HepG2 (cell line): ENCODE measurements around the gene PARP14. TPM values are rescaled to one million over a fixed set of nuclear protein-coding genes. Genes with fewer than 3 reads are reported as not detected.
A peak's percentile ranks its signal among the peaks of the same experiment; 100 is the strongest.

Source experiments
- DR1 ChIP-seq: sonication (generic); formaldehyde crosslinking; IDR thresholded peaks from 2 replicates; pipeline ENCODE4 v1.8.0; 2021; ENCODE audit warnings: mild to moderate bottlenecking, missing genetic modification reagents, inconsistent platforms
- HNRNPUL1 ChIP-seq: fragments of 200-400 bp; formaldehyde crosslinking; IDR thresholded peaks from 2 replicates; pipeline ENCODE4 v1.6.1; 2017; ENCODE audit warnings: low read depth, mild to moderate bottlenecking, low read length, moderate library complexity
- MEF2D ChIP-seq: sonication (generic); formaldehyde crosslinking; IDR thresholded peaks from 2 replicates; pipeline ENCODE4 v1.5.1; 2020; ENCODE audit warnings: mild to moderate bottlenecking, missing genetic modification reagents
- REPIN1 ChIP-seq: sonication (generic); formaldehyde crosslinking; IDR thresholded peaks from 2 replicates; pipeline ENCODE4 v1.8.0; 2022; ENCODE audit warnings: missing genetic modification reagents, low read depth, mild to moderate bottlenecking, borderline replicate concordance
- TCF12 ChIP-seq, 2 experiments: fragments of 450-650 bp in 1 of 2; sonication (generic) in 1 of 2; formaldehyde crosslinking in 1 of 2; IDR thresholded peaks; 2 replicates each; pipeline versions ENCODE4 v1.6.1 to v1.8.0; 2017 to 2022; ENCODE audit warnings: antibody characterized with exemption in 1 of 2, mild to moderate bottlenecking in 1 of 2, missing genetic modification reagents in 1 of 2, moderate library complexity in 1 of 2
- ZFAT ChIP-seq: sonication (generic); formaldehyde crosslinking; conservative IDR thresholded peaks from 2 replicates; pipeline ENCODE4 v1.8.1; 2023; ENCODE audit warnings: missing genetic modification reagents, inconsistent platforms
- ZNF138 ChIP-seq: sonication (generic); formaldehyde crosslinking; IDR thresholded peaks from 2 replicates; pipeline ENCODE4 v1.5.0; 2020; ENCODE audit warnings: mild to moderate bottlenecking, low read depth, missing genetic modification reagents
- ZNF234 ChIP-seq: sonication (generic); formaldehyde crosslinking; conservative IDR thresholded peaks from 2 replicates; pipeline ENCODE4 v1.5.1; 2020; ENCODE audit warnings: mild to moderate bottlenecking, missing genetic modification reagents
- ZNF329 ChIP-seq: sonication (generic); formaldehyde crosslinking; IDR thresholded peaks from 2 replicates; pipeline ENCODE4 v1.9.0; 2021; ENCODE audit warnings: low read depth, mild to moderate bottlenecking, missing genetic modification reagents
- ZNF782 ChIP-seq: sonication (generic); formaldehyde crosslinking; IDR thresholded peaks from 2 replicates; pipeline ENCODE4 v1.4.0; 2020; ENCODE audit warnings: missing genetic modification reagents, mild to moderate bottlenecking, borderline replicate concordance
- ZNF841 ChIP-seq: sonication (generic); formaldehyde crosslinking; IDR thresholded peaks from 2 replicates; pipeline ENCODE4 v1.8.1; 2023; ENCODE audit warnings: missing genetic modification reagents, borderline replicate concordance
- polyA plus RNA-seq, 8 experiments: library from polyadenylated mRNA; depleted of rRNA in 3 of 8; stranded (reverse) in 7 of 8; unstranded in 1 of 8; fragments of >200 nt; fragmentation: Illumina TruSeq in 4 of 8; extraction: Trizol in 4 of 8; gene quantifications; 2 replicates each; pipeline versions ENCODE4 v1.2.1 to v1.2.3, GENCODE V29; 2011 to 2016; ENCODE audit warnings: low read depth in 4 of 8, missing spikeins in 1 of 8, mixed read lengths in 1 of 8; ENCODE audit not compliant: insufficient read depth in 1 of 8
- total RNA-seq, 5 experiments: library from RNA; depleted of rRNA; stranded (reverse); fragments of >200 nt; fragmentation: Illumina TruSeq; extraction: Trizol; gene quantifications; 2 replicates each; pipeline ENCODE4 v1.2.3, GENCODE V29; 2016; ENCODE audit warnings: low read depth in 1 of 5
- TF ChIP-seq, protein P1 (sequence below): sonication (generic); formaldehyde crosslinking; IDR thresholded peaks from 2 replicates; pipeline ENCODE4 v1.5.1; 2020; ENCODE audit warnings: mild to moderate bottlenecking, missing genetic modification reagents, moderate library complexity
- TF ChIP-seq, protein P2 (sequence below): sonication (generic); formaldehyde crosslinking; IDR thresholded peaks from 2 replicates; pipeline ENCODE4 v1.4.0; 2020; ENCODE audit warnings: mild to moderate bottlenecking, low read depth, missing genetic modification reagents
- TF ChIP-seq, protein P3 (sequence below), 2 experiments: sonication (generic) in 1 of 2; formaldehyde crosslinking in 1 of 2; IDR thresholded peaks; 2 replicates each; pipeline versions ENCODE4 v1.5.1 to v1.6.1; 2011 to 2020; ENCODE audit warnings: borderline replicate concordance in 1 of 2, low read depth in 1 of 2, low read length in 1 of 2, mild to moderate bottlenecking in 1 of 2, missing genetic modification reagents in 1 of 2, moderate library complexity in 1 of 2
- TF ChIP-seq, protein P4 (sequence below): sonication (generic); formaldehyde crosslinking; IDR thresholded peaks from 2 replicates; pipeline ENCODE4 v1.9.0; 2021; ENCODE audit warnings: missing genetic modification reagents, borderline replicate concordance

Gene PARP14
- total and polyA plus RNA-seq, 2 of the 13 experiments (the other 11 are each of a cell fraction or from before 2014, with no cell fraction given), result 9.0 to 19.1 TPM

DNA sequence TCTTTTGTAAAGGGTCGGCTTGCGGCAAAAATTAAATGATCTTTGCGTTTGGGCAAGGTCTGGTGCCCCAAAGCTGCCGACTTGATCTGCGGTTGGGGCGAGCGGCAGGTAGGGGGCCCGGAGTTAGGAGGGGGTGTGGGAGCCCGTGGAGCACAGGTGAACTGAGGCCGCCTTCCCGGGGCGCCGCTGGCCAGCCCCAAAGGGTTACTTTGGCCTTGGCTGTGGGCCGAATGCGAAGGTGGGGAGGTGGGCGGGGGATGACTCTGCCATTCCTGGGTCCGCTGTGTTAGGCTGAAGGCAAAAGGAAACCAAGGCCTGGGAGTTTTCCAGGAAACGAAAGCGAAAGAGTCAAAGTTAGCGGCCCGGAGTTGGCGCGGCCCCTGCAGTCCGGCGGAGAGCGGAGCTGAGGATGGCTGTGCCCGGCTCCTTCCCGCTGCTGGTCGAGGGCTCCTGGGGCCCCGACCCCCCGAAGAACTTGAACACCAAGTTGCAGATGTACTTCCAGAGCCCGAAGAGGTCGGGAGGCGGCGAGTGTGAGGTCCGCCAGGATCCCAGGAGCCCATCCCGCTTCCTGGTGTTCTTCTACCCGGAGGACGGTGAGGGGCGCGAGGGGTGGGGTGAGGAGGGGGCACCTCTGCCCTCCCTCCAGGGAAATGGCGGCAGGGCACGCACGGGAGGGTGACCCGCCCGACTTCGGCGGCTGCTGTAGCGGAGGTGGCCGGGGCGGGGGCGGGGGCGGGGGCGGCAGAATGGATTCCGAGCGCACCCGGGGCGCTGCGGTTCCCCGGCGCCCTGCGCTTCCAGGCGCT lies at the start of gene PARP14 (continued):
- TF ChIP-seq, protein P1, sequence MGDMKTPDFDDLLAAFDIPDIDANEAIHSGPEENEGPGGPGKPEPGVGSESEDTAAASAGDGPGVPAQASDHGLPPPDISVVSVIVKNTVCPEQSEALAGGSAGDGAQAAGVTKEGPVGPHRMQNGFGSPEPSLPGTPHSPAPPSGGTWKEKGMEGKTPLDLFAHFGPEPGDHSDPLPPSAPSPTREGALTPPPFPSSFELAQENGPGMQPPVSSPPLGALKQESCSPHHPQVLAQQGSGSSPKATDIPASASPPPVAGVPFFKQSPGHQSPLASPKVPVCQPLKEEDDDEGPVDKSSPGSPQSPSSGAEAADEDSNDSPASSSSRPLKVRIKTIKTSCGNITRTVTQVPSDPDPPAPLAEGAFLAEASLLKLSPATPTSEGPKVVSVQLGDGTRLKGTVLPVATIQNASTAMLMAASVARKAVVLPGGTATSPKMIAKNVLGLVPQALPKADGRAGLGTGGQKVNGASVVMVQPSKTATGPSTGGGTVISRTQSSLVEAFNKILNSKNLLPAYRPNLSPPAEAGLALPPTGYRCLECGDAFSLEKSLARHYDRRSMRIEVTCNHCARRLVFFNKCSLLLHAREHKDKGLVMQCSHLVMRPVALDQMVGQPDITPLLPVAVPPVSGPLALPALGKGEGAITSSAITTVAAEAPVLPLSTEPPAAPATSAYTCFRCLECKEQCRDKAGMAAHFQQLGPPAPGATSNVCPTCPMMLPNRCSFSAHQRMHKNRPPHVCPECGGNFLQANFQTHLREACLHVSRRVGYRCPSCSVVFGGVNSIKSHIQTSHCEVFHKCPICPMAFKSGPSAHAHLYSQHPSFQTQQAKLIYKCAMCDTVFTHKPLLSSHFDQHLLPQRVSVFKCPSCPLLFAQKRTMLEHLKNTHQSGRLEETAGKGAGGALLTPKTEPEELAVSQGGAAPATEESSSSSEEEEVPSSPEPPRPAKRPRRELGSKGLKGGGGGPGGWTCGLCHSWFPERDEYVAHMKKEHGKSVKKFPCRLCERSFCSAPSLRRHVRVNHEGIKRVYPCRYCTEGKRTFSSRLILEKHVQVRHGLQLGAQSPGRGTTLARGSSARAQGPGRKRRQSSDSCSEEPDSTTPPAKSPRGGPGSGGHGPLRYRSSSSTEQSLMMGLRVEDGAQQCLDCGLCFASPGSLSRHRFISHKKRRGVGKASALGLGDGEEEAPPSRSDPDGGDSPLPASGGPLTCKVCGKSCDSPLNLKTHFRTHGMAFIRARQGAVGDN (CRISPR knock-in tag), result peak; percentile 66; the same call in 1 of the 2 replicates
- TF ChIP-seq, protein P2, sequence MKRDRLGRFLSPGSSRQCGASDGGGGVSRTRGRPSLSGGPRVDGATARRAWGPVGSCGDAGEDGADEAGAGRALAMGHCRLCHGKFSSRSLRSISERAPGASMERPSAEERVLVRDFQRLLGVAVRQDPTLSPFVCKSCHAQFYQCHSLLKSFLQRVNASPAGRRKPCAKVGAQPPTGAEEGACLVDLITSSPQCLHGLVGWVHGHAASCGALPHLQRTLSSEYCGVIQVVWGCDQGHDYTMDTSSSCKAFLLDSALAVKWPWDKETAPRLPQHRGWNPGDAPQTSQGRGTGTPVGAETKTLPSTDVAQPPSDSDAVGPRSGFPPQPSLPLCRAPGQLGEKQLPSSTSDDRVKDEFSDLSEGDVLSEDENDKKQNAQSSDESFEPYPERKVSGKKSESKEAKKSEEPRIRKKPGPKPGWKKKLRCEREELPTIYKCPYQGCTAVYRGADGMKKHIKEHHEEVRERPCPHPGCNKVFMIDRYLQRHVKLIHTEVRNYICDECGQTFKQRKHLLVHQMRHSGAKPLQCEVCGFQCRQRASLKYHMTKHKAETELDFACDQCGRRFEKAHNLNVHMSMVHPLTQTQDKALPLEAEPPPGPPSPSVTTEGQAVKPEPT, result no peak
- TF ChIP-seq, protein P3, sequence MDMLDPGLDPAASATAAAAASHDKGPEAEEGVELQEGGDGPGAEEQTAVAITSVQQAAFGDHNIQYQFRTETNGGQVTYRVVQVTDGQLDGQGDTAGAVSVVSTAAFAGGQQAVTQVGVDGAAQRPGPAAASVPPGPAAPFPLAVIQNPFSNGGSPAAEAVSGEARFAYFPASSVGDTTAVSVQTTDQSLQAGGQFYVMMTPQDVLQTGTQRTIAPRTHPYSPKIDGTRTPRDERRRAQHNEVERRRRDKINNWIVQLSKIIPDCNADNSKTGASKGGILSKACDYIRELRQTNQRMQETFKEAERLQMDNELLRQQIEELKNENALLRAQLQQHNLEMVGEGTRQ (IDR thresholded peaks at IDR 0.05; ENCODE audit: low read depth, low read length), result no peak
- TF ChIP-seq, protein P3 (CRISPR knock-in tag; IDR thresholded peaks at IDR 0.05; ENCODE audit: borderline replicate concordance), result no peak
- TF ChIP-seq HNRNPUL1 (no peak), ZNF782 (CRISPR knock-in tag) (no peak), ZNF841 (CRISPR knock-in tag) (no peak), MEF2D (0 out of 2 replicates have a peak, but pooled peaks have one; percentile 33), ZNF329 (CRISPR knock-in tag) (0 out of 2 replicates have a peak, but pooled peaks have one; percentile 50), ZNF138 (CRISPR knock-in tag) (0 out of 2 replicates have a peak, but pooled peaks have one; percentile 45), TCF12 (IDR thresholded peaks at IDR 0.05) (no peak), TCF12 (CRISPR knock-in tag; IDR thresholded peaks at IDR 0.05) (no peak; the same call in 1 of the 2 replicates), ZFAT (0 out of 2 replicates have a peak, but pooled peaks have one; percentile 8), DR1 (CRISPR knock-in tag) (no peak), ZNF234 (no peak), REPIN1 (CRISPR knock-in tag) (peak; percentile 28; the same call in 1 of the 2 replicates)
- TF ChIP-seq, protein P4, sequence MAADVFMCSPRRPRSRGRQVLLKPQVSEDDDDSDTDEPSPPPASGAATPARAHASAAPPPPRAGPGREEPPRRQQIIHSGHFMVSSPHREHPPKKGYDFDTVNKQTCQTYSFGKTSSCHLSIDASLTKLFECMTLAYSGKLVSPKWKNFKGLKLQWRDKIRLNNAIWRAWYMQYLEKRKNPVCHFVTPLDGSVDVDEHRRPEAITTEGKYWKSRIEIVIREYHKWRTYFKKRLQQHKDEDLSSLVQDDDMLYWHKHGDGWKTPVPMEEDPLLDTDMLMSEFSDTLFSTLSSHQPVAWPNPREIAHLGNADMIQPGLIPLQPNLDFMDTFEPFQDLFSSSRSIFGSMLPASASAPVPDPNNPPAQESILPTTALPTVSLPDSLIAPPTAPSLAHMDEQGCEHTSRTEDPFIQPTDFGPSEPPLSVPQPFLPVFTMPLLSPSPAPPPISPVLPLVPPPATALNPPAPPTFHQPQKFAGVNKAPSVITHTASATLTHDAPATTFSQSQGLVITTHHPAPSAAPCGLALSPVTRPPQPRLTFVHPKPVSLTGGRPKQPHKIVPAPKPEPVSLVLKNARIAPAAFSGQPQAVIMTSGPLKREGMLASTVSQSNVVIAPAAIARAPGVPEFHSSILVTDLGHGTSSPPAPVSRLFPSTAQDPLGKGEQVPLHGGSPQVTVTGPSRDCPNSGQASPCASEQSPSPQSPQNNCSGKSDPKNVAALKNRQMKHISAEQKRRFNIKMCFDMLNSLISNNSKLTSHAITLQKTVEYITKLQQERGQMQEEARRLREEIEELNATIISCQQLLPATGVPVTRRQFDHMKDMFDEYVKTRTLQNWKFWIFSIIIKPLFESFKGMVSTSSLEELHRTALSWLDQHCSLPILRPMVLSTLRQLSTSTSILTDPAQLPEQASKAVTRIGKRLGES (CRISPR knock-in tag), result no peak
